Erythroblast (primary cell): ENCODE data around the gene GCK.

Experiments used
- GATA1 ChIP-seq: IDR thresholded peaks from 2 replicates; pipeline ENCODE4 v1.6.1; 2011; ENCODE audit warnings: low read depth, mild to moderate bottlenecking, control low read depth, low read length, moderate library complexity
- POLR2A ChIP-seq: IDR thresholded peaks from 2 replicates; pipeline ENCODE4 v1.6.1; 2011; ENCODE audit warnings: mild to moderate bottlenecking, low read length

GRCh38 chr7:44102846-44103565 lies 86.2 kb downstream of the GCK start:
- TF ChIP-seq POLR2A (no peak), GATA1 (no peak)
